ENCODE results near the gene AMN. TPM values are rescaled to one million over a fixed set of nuclear protein-coding genes. Genes with fewer than 3 reads are reported as not detected.

The AMN gene
- total and polyA plus RNA-seq, 7 donors = 42.0 to 78.1 (median 43.0) TPM; not detected in 4

DNA sequence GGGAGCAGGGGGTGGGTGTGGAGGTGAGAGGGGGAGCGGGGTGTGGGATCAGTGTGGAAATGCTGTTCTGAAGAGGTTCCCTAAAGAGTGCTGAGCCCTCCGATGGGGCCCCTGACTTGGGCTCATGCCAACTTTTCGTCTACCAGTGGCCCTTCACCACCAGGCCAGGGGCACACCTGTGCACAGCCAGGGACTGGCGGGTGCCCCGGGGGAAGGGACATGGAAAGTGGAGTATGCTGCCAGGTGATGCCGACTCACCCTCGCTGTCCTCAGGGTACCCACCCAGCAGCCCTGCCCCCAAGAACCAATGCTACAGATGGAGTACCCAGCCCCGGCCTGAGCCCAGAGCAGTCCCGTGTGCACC is 26.2 kb downstream of the AMN start:
- no peak for TF ChIP-seq POLR2AphosphoS5 (IDR thresholded peaks at IDR 0.05)
- no peak for TF ChIP-seq POLR2A (IDR thresholded peaks at IDR 0.05)
- TF ChIP-seq CTCF (IDR thresholded peaks at IDR 0.05) = no peak
- no peak for TF ChIP-seq EP300 (IDR thresholded peaks at IDR 0.05)
- WGBS, 2 donors = 69 to 81% methylated on average over 9 of the region's 9 CpGs
- intact Hi-C loops (cut with DNase I) = no loop called here
- H3K4me3 ChIP-seq = no peak overlapping the region
- no peak for DNase-seq
- H3K36me3 ChIP-seq = peaks cover 45 to 94% (median 72%) of the 10 kb centered on the region in 4 donors
- H3K27ac ChIP-seq = peak overlapping the region in 2 of 4 donors; percentile 44 to 60
- no peaks in the 10 kb centered on the region for H3K9me3 ChIP-seq
- no peaks in the 10 kb centered on the region for H3K27me3 ChIP-seq
- H3K4me1 ChIP-seq = peaks cover 0 to 20% (median 12%) of the 10 kb centered on the region in 4 donors

- Histone ChIP-seq H3K36me3 (peaks cover 41 to 94% (median 70%) of the 10 kb centered on the region in 4 donors), H3K9me3 (no peaks in the 10 kb centered on the region), H3K4me3 (no peak overlapping the region), H3K27ac (peak overlapping the region; percentile 22 to 60 (median 41)), H3K27me3 (no peaks in the 10 kb centered on the region), H3K4me1 (peaks cover 0 to 20% (median 12%) of the 10 kb centered on the region in 4 donors)
- intact Hi-C loops (cut with DNase I) = no loop called here
- TF ChIP-seq CTCF (IDR thresholded peaks at IDR 0.05) (no peak), POLR2AphosphoS5 (IDR thresholded peaks at IDR 0.05) (peak in 2 of 4 donors; percentile 18 to 34), EP300 (IDR thresholded peaks at IDR 0.05) (no peak), POLR2A (IDR thresholded peaks at IDR 0.05) (no peak)
- WGBS, 2 donors = 60 to 85% methylated on average over 28 of the region's 28 CpGs
- no peak for DNase-seq
Measured at GRCh38 chr14:102949062-102949800, 26.8 kb downstream of the AMN start.

- peak overlapping the region; percentile 22 to 60 (median 41) for H3K27ac ChIP-seq
- intact Hi-C loops (cut with DNase I) = no loop called here
Measured at GRCh38 chr14:102949801-102950451, 27.5 kb downstream of the AMN start.

DNA sequence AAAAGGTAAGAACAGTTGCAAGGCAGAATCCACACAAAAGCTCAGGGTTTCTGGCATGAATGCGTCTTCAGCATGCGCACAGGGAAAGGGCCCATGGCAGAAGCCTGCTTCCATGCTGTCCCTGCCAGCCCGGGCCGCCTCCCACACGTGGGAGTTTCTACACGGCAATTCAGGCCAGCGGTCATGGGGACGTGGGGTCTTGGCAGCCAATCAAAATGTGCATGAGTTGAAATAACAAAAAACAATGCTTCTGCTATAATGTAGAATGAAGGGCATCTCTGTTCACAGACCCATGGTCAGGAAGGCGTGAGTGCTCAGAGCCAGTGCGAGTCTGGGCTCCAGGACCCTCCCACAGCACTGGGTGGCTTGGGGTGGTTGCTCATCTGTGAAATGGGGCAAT is 28.6 kb downstream of the AMN start:
- intact Hi-C loops (cut with DNase I) = no loop called here
- H3K27ac ChIP-seq = no peak overlapping the region
- 85 to 90% methylated on average over 10 of the region's 10 CpGs for WGBS, 2 donors
- no peak for TF ChIP-seq EP300 (IDR thresholded peaks at IDR 0.05)
- DNase-seq = no peak
- no peak overlapping the region for H3K4me3 ChIP-seq
- H3K4me1 ChIP-seq = peaks cover 0 to 20% (median 12%) of the 10 kb centered on the region in 4 donors
- no peaks in the 10 kb centered on the region for H3K9me3 ChIP-seq
- peaks cover 28 to 93% (median 62%) of the 10 kb centered on the region in 4 donors for H3K36me3 ChIP-seq
- no peaks in the 10 kb centered on the region for H3K27me3 ChIP-seq

More at GRCh38 chr14:102949801-102950451, 27.5 kb downstream of the AMN start:
- Histone ChIP-seq H3K4me1 (peaks cover 0 to 20% (median 12%) of the 10 kb centered on the region in 4 donors), H3K36me3 (peaks cover 39 to 94% (median 70%) of the 10 kb centered on the region in 4 donors), H3K9me3 (no peaks in the 10 kb centered on the region), H3K27me3 (no peaks in the 10 kb centered on the region), H3K4me3 (no peak overlapping the region)
- DNase-seq = peak; percentile 78
- WGBS, 2 donors = 75 to 80% methylated on average over 23 of the region's 23 CpGs
- TF ChIP-seq POLR2A (IDR thresholded peaks at IDR 0.05) (no peak), CTCF (IDR thresholded peaks at IDR 0.05) (no peak), EP300 (IDR thresholded peaks at IDR 0.05) (no peak), POLR2AphosphoS5 (IDR thresholded peaks at IDR 0.05) (no peak)

- peaks cover 21 to 93% (median 59%) of the 10 kb centered on the region in 4 donors for H3K36me3 ChIP-seq
- DNase-seq = no peak
- TF ChIP-seq CTCF (IDR thresholded peaks at IDR 0.05) = no peak
- no peak for TF ChIP-seq EP300 (IDR thresholded peaks at IDR 0.05)
- no peak for TF ChIP-seq POLR2A (IDR thresholded peaks at IDR 0.05)
- no peak for TF ChIP-seq POLR2AphosphoS5 (IDR thresholded peaks at IDR 0.05)
Measured at GRCh38 chr14:102951799-102952198, 29.3 kb downstream of the AMN start.

More at GRCh38 chr14:102951799-102952198, 29.3 kb downstream of the AMN start:
- Histone ChIP-seq H3K27ac (no peak overlapping the region), H3K27me3 (no peaks in the 10 kb centered on the region), H3K9me3 (no peaks in the 10 kb centered on the region), H3K4me1 (peaks cover 0 to 20% (median 12%) of the 10 kb centered on the region in 4 donors), H3K4me3 (no peak overlapping the region)
- intact Hi-C loops (cut with DNase I) = no loop called here
- WGBS, 2 donors = 82% methylated on average over 8 of the region's 8 CpGs
